Parathyroid adenoma (tissue), 2 donors: ENCODE results near the gene STAT5A.
"Not testable (repeated sequence)": the region's sequence is repeated elsewhere in the genome, so short reads cannot be mapped to it uniquely, and the experiment has no call there.

Source experiments
- H2AFZ ChIP-seq: fragments of 300-600 bp; sonication (generic); one replicate; pipeline ENCODE4 v1.7.0; 2017; ENCODE audit warnings: antibody characterized with exemption, mild to moderate bottlenecking
- H3K27ac ChIP-seq: fragments of 300-600 bp; sonication (generic); one replicate; pipeline ENCODE4 v1.7.0; 2017
- H3K27me3 ChIP-seq: fragments of 300-600 bp; sonication (generic); one replicate; pipeline ENCODE4 v1.7.0; 2017; ENCODE audit warnings: low read length; ENCODE audit not compliant: control insufficient read depth, insufficient read depth
- H3K36me3 ChIP-seq: fragments of 300-600 bp; sonication (generic); one replicate; pipeline ENCODE4 v1.7.0; 2017; ENCODE audit warnings: low read length; ENCODE audit not compliant: control insufficient read depth, insufficient read depth
- H3K4me1 ChIP-seq: fragments of 300-600 bp; sonication (generic); one replicate; pipeline ENCODE4 v1.7.0; 2017; ENCODE audit warnings: control low read depth
- H3K4me2 ChIP-seq: fragments of 300-600 bp; sonication (generic); one replicate; pipeline ENCODE4 v1.7.0; 2017; ENCODE audit warnings: low read length
- H3K4me3 ChIP-seq: fragments of 300-600 bp; sonication (generic); one replicate; pipeline ENCODE4 v1.7.0; 2017; ENCODE audit warnings: low read depth, low read length
- H3K79me2 ChIP-seq: fragments of 300-600 bp; sonication (generic); one replicate; pipeline ENCODE4 v1.7.0; 2017; ENCODE audit warnings: control low read depth
- H3K9ac ChIP-seq: fragments of 300-600 bp; sonication (generic); one replicate; pipeline ENCODE4 v1.7.0; 2017; ENCODE audit warnings: mild to moderate bottlenecking
- H3K9me3 ChIP-seq: fragments of 300-600 bp; sonication (generic); one replicate; pipeline ENCODE4 v1.7.0; 2017; ENCODE audit warnings: low read length; ENCODE audit not compliant: control insufficient read depth
- CTCF ChIP-seq: fragments of 300-600 bp; sonication (generic); IDR thresholded peaks from one replicate; pipeline ENCODE4 v1.7.0; 2017; ENCODE audit warnings: antibody characterized with exemption, mild to moderate bottlenecking
- donor health status: primary hyperparathyroidism.

Gene STAT5A

DNA sequence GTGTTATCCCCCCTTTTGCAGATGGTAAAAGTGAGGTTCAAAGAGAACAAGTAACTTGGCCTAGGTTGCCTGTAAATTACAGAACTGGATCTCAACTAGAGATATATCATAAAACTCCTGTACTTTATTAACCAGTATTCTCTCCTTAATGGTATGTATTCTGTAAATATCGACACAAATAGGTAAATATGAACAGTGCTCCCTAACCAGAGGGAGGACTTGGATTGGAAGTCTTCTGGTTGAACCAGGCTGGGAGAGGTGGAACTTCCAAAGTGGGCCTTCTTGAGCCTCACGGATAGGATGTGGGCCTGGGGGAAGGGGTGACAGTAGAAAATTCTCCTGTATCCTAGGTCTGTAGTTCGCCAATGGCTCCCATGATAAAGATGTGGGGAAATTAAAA is 7.7 kb downstream of the STAT5A start:
- Histone ChIP-seq H3K79me2 (no peaks in the 10 kb centered on the region), H3K4me3 (no peak overlapping the region), H3K27ac (no peak overlapping the region), H2AFZ (no peak overlapping the region), H3K4me1 (no peaks in the 10 kb centered on the region), H3K9ac (no peak overlapping the region), H3K27me3 (no peaks in the 10 kb centered on the region), H3K36me3 (no peaks in the 10 kb centered on the region), H3K9me3 (no peaks in the 10 kb centered on the region), H3K4me2 (no peak overlapping the region)
- no peak for TF ChIP-seq CTCF

GRCh38 chr17:42297775-42298174 is 9.5 kb downstream of the STAT5A start:
- not testable (repeated sequence) for H3K4me2 ChIP-seq, H3K36me3 ChIP-seq, H2AFZ ChIP-seq, H3K9ac ChIP-seq, H3K27me3 ChIP-seq, H3K4me1 ChIP-seq, H3K79me2 ChIP-seq, H3K27ac ChIP-seq, H3K9me3 ChIP-seq, H3K4me3 ChIP-seq

DNA sequence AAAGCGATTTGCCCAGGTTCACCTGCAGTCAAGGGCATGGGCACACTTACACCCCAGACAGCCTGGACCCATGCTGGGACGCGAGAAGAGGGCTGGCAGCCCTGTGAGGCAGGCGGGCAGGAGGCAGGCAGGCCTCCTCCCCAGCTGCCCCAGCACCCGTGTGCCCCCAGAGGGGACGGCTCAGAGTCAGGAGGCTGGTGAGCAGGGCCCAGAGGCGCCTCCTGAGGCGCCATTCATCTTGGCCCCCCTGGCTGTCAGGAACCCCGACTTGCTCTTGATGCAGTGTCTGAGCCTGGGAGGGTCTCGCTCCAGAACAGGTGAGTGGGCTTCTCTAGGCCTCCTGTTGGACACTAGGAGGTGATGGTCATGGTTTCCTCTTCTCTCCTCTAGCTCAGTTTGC is 11.1 kb downstream of the STAT5A start:
- H3K36me3 ChIP-seq, H3K27ac ChIP-seq, H3K4me3 ChIP-seq, H3K27me3 ChIP-seq, H3K9me3 ChIP-seq, H3K9ac ChIP-seq, H3K4me1 ChIP-seq, H3K4me2 ChIP-seq, H2AFZ ChIP-seq, H3K79me2 ChIP-seq: not testable (repeated sequence)

DNA sequence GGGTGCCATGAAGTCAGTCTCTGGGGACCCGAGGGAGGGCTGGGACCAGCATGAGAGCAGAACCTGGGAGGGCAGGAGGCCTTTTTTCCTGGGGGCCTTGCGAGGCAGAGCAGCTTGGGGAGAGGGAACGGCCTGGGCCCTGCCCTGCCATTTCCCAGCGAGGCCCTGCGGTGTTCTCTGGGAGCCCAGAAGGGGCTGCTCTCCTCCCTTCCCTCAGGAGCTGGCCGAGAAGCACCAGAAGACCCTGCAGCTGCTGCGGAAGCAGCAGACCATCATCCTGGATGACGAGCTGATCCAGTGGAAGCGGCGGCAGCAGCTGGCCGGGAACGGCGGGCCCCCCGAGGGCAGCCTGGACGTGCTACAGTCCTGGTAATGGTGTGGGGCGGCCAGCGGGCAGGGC is 11.6 kb downstream of the STAT5A start:
- not testable (repeated sequence) for H3K4me1 ChIP-seq, H3K79me2 ChIP-seq, H3K27me3 ChIP-seq, H3K9me3 ChIP-seq, H3K9ac ChIP-seq, H3K4me2 ChIP-seq, H3K36me3 ChIP-seq, H3K4me3 ChIP-seq, H3K27ac ChIP-seq, H2AFZ ChIP-seq

DNA sequence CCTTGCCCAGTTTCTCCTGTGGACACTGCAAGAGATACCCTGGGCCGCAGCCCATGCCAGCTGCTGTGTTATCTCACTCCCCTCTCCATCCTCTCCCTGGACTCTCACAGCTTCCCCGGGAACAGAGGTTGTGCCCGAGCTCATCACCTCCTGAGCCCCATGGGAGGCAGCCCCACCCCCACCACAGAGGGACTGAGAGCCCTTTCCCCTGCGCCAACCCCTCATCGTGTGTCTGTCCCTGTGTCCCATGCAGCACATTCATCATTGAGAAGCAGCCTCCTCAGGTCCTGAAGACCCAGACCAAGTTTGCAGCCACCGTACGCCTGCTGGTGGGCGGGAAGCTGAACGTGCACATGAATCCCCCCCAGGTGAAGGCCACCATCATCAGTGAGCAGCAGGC is 12.7 kb downstream of the STAT5A start:
- H2AFZ ChIP-seq, result no peak overlapping the region
- H3K4me3 ChIP-seq, result no peak overlapping the region
- no peak for TF ChIP-seq CTCF
- H3K4me1 ChIP-seq, result no peaks in the 10 kb centered on the region
- H3K27ac ChIP-seq, result no peak overlapping the region
- no peaks in the 10 kb centered on the region for H3K27me3 ChIP-seq
- H3K9me3 ChIP-seq, result no peaks in the 10 kb centered on the region
- H3K9ac ChIP-seq, result no peak overlapping the region
- H3K4me2 ChIP-seq, result no peak overlapping the region
- no peaks in the 10 kb centered on the region for H3K36me3 ChIP-seq
- no peaks in the 10 kb centered on the region for H3K79me2 ChIP-seq

- TF ChIP-seq CTCF, result no peak
- Histone ChIP-seq H3K36me3 (no peaks in the 10 kb centered on the region), H3K9ac (no peak overlapping the region)
Observed at GRCh38 chr17:42303694-42304093, 15.4 kb downstream of the STAT5A start.

More at GRCh38 chr17:42303694-42304093, 15.4 kb downstream of the STAT5A start:
- Histone ChIP-seq H3K4me2 (no peak overlapping the region), H3K27me3 (no peaks in the 10 kb centered on the region), H3K27ac (no peak overlapping the region), H3K9me3 (no peaks in the 10 kb centered on the region), H2AFZ (no peak overlapping the region), H3K79me2 (no peaks in the 10 kb centered on the region), H3K4me3 (no peak overlapping the region), H3K4me1 (no peaks in the 10 kb centered on the region)
